CD4-positive, alpha-beta T cell treated with Interleukin-17A for 4 hours (primary cell): ENCODE results near the gene SPATA24.
"Not testable (repeated sequence)": the region's sequence is repeated elsewhere in the genome, so short reads cannot be mapped to it uniquely, and the experiment has no call there.

Experiments used
- DNase-seq: peaks from one replicate; pipeline ENCODE4 v3.0.0-alpha.2; 2020; ENCODE audit warnings: mixed read lengths

SPATA24 gene

GRCh38 chr5:139416651-139417050 lies 12.8 kb upstream of the SPATA24 start:
- no peak for DNase-seq

DNA sequence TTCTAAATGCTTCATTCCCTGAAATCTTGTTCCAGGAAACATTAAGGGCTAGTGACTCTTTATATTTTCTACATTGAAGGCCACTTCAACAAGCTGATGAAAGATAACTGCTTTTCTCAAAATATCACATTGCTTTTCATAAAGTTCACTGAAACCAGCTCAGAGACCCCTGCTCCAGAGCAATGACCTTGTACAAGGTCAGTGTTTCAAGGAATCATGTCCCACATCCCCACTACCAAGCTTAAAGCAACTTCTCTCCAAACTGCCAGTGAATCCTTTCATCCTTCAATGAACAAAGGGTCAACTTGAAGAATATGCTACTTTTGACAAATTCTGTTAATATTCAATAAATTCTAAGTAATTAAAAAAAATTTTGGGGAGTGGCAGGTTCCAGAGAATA lies 12.0 kb upstream of the SPATA24 start:
- no peak for DNase-seq

- no peak for DNase-seq
These were observed 11.5 kb upstream of the SPATA24 start for GRCh38 chr5:139415221-139415861.

- DNase-seq, result no peak
These were observed 10.8 kb upstream of the SPATA24 start for GRCh38 chr5:139414581-139415130.

GRCh38 chr5:139413963-139414362 lies 10.1 kb upstream of the SPATA24 start:
- no peak for DNase-seq

- no peak for DNase-seq
These were observed 9.3 kb upstream of the SPATA24 start for GRCh38 chr5:139413153-139413552.

DNA sequence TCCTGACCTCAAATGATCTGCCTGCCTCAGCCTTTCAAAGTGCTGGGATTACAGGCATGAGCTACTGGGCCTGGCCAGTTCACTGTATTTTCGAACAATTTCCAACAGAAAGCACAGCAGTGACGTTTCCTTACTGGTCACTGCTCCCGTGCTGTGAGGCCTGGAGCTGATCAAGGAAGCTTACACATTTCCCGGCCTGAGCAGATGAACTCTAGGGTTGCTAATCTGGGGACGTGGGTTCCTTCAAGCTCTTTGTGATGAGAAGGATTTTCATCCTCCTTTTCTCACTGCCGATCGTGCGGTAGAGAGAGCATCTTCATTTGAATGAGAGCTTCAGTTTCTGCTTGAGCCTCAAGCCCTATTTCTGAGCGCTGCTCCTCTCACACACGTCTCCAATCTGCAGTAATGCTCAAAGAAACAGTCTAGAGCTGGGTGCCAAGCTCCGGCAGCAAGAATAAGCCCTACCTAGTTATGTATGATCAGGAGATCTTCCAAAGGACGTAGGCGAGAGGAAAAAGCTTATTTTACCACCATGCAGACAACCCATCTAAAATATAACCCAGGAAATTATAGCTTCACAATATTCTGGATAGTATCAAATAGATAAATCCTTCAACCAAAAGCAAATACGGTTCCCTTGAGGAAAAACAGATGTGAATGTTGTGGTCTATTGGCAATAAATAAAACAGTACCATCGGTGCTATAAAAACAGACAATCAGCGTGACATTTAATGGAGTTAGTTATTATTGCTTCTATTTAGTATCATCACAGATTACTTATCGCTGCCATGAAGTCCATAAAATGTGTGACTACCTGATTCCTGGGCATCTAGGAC lies 7.3 kb upstream of the SPATA24 start:
- DNase-seq, result no peak

DNA sequence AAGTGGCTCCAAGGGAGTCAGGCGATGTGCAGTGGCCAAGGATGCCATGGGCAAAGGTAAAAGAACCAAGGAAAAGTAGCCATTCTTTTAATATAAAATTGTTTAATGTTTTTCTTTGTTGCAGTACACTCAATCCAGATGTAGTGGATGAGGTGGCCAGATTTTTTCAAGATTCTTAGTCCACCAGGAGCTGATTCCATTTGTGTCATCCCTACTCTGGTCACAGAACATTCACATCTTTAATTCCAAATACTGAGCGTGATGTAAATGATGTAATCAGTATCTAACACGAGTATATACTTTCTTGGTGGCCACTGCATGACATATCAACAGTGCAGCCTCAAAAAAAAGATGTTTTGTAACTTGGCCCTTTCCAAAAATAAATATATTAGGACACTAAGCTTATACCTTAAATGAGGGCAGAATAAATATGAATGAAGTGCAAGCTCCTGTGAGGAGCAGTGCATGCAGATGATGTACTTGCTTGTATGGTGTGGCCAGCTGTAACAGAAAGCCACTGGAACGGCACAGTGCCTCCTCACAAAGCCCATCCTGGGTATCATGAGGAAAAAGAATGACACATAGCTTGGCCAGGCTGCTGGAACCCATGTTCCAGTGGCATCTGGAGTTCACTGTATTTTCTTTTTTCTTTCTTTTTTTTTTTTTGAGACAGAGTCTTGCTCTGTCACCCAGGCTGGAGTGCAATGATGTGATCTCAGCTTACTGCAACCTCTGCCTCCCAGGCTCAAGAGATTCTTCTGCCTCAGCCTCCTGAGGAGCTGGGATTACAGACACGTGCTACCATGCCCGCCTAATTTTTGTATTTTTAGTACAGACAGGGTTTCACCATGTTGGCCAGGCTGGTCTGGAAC lies 6.5 kb upstream of the SPATA24 start:
- DNase-seq, result no peak

DNA sequence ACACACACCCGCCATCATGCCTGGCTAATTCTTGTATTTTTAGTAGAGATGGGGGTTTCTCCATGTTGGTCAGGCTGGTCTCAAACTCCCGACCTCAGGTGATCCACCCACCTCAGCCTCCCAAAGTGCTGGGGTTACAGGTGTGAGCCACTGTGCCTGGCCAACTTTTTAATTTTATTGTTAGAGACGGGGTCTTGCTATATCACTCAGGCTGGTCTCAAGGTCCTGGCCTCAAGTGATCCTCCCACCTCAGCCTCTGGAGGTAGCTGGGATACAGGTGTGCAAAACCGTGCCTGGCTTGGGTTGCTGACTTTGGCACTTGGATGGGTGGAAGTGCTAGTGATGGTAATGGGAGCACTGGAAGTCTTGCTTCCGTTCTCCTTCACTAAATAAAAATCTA lies 5.2 kb upstream of the SPATA24 start:
- not testable (repeated sequence) for DNase-seq

GRCh38 chr5:139408191-139408590 lies 4.3 kb upstream of the SPATA24 start:
- DNase-seq, result no peak

- DNase-seq, result no peak
These were observed 3.6 kb upstream of the SPATA24 start for GRCh38 chr5:139407517-139407916.

DNA sequence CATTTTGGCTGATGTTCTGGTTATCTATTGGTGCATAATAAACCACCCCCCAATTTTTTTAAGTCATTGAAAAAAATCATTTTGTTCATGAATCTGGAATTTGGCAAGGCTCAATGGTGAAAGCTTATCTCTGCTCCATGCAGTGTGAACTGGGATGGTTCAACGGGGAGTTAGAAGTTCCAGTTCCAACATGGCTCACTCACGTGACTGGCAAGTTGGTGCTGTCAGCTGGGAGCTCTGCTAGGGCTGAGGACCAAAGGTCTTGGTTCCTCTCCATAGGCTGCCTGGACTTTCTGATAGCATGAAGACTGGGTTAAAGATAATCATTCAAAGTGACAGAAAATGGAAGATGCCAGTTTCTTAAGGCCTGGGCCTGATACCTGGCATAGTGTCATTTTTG lies 3.1 kb upstream of the SPATA24 start:
- DNase-seq, result no peak

DNA sequence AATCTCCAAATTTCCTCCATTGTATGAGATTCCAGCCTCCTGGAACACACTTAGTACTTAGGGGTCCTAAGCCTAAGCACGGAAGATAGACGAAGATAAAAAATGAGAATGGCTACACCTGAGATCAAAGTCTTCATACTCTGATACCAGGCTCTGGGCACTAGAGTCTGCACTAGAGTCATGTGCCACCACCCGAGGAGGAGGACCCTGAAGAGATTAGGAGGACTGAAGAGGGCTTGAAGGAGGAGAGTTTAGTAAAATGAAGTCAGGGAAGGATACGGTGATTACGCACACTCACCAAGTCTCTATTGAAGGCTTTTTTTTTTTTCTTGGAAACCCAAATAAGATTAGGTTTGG lies 573 bp upstream of the SPATA24 start:
- DNase-seq, result peak; percentile 21

DNA sequence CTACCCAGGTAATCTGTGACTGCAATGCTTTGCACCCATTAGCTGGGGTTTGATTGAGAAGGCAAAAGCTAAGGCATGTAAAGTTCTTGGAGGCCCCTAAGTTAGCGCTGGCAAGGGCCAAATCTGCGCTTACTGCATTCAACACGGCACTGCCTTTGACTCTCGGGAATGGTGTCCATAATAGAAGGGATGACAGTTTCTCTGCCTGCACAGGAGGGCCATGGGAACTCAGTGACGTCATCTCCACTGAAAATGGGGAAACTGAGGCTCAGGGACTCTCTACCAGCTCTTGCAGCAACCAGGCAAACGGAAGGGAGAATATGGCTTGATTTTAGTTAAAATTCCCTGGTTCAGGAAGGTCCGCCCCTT lies 487 bp downstream of the SPATA24 start:
- no peak for DNase-seq

DNA sequence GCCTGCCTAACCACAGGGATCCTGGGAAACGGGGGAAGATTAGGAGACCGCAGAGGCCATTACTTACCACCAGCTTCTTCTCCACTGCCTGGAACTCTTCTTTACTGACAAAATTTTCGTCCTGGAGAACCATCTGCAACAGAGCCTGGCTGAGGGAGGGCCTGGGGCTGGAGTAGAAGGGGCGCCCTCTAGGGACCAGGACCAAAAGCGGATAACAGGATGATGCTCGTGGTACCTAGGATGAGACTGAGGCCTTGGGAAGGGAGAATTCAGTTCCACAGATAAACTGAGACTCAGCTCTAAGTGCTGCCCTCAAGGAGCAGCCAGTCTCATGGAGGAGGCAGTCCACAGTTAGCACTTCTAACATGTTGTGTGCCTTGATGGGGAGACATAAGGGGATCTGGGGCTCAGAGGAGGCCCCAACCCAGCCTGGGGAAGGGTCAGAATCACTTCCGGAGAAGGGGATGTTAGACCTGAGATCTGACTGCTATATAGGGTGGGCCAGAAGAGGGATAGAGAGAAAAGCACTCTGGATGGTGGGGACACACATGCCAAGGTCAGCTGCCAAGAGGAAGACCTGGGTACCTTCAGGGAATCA lies 1.2 kb downstream of the SPATA24 start:
- DNase-seq, result peak; percentile 44

DNA sequence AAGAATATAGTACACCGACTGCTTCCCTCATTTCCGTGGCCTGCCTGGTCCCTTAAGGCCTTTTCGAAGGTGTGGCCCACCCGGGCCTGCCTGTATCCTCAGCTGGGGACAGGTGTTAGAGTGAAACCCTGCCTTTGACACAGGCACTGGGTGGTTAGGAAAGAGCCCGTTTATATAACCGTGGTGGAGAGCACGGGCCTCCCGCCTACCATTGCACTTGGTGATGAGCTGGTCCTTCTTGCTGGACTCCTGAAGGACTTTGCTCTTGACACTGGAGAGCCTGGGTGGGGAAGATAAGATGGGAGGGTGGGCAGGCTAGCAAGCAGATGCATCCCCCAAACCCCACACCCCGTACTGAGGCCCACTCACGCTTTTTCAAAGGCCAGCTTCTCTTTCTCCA lies 2.3 kb downstream of the SPATA24 start:
- DNase-seq, result no peak

- DNase-seq, result no peak
These were observed 4.3 kb downstream of the SPATA24 start for GRCh38 chr5:139399501-139400121.

- DNase-seq, result no peak
These were observed 6.0 kb downstream of the SPATA24 start for GRCh38 chr5:139397921-139398320.

GRCh38 chr5:139396691-139397090 lies 7.2 kb downstream of the SPATA24 start:
- DNase-seq, result no peak

DNA sequence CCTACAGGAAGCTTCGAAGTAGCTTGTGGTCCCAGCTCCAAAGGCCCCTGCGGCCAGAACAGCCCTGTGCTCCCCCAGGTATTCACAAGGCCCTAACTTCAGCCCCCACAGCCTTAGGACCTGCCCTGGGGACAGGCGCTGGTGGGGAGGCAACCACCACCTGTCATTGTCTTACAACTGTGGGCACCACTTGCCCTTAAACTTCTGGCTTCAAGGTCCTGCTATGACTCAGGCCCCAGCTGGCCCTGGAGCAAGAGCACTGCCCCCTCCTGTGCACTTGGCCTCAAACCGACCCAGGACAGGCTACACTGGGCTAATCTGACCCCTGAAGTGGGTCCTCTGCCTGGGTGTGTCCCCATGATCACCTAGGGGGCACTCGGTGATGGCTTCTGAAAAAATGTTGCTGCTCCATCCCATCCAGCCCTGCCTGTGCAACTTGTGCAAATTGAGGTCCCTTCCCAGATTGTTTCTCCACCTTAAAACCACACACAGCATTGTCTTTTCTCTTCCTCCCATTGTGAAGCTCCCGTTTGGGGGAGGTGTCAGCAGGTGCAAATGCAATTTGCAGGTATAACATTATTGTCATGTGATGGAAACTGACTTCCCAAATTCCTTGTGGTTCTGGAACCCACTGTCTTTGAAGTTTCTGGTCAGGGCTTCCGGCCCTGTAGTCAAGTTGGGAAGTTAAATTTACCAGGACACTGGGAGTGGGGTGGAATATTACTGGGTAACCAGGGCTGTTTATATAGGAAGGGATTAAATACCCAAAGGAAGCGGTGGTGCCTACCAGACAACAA lies 7.8 kb downstream of the SPATA24 start:
- no peak for DNase-seq
